HG03064 (cell line): ENCODE results near the gene CLEC16A.
"Not testable (repeated sequence)": the region's sequence is repeated elsewhere in the genome, so short reads cannot be mapped to it uniquely, and the experiment has no call there.

Experiments used
- ATAC-seq: cut with Tn5 transposase; IDR thresholded peaks from one replicate; pipeline ENCODE4 v1.9.1; 2021; ENCODE audit warnings: low read depth; ENCODE audit not compliant: unreplicated experiment

Gene CLEC16A

GRCh38 chr16:10925285-10925684 lies 19.1 kb upstream of the CLEC16A start:
- not testable (repeated sequence) for ATAC-seq

GRCh38 chr16:10926094-10926493 lies 18.3 kb upstream of the CLEC16A start:
- ATAC-seq: no peak

GRCh38 chr16:10926867-10927266 lies 17.5 kb upstream of the CLEC16A start:
- ATAC-seq: no peak

GRCh38 chr16:10927497-10928112 lies 16.8 kb upstream of the CLEC16A start:
- no peak for ATAC-seq

GRCh38 chr16:10929097-10929496 lies 15.3 kb upstream of the CLEC16A start:
- not testable (repeated sequence) for ATAC-seq

GRCh38 chr16:10929853-10930754 lies 14.3 kb upstream of the CLEC16A start:
- no peak for ATAC-seq

GRCh38 chr16:10930755-10931093 lies 13.6 kb upstream of the CLEC16A start:
- no peak for ATAC-seq

- ATAC-seq: no peak
These were observed 13.2 kb upstream of the CLEC16A start for GRCh38 chr16:10931134-10931533.

- ATAC-seq: no peak
These were observed 12.3 kb upstream of the CLEC16A start for GRCh38 chr16:10931977-10932632.

GRCh38 chr16:10932959-10933710 lies 11.2 kb upstream of the CLEC16A start:
- ATAC-seq: no peak

GRCh38 chr16:10933865-10934264 lies 10.5 kb upstream of the CLEC16A start:
- ATAC-seq: no peak

- no peak for ATAC-seq
These were observed 9.8 kb upstream of the CLEC16A start for GRCh38 chr16:10934325-10935107.

- ATAC-seq: no peak
These were observed 9.0 kb upstream of the CLEC16A start for GRCh38 chr16:10935226-10935915.

- no peak for ATAC-seq
These were observed 7.9 kb upstream of the CLEC16A start for GRCh38 chr16:10936272-10936984.

GRCh38 chr16:10937068-10937859 lies 7.1 kb upstream of the CLEC16A start:
- no peak for ATAC-seq

GRCh38 chr16:10938321-10938720 lies 6.0 kb upstream of the CLEC16A start:
- ATAC-seq: no peak

GRCh38 chr16:10938796-10939648 lies 5.3 kb upstream of the CLEC16A start:
- no peak for ATAC-seq
